Activated CD4-positive, alpha-beta T cell treated with anti-CD3 and anti-CD28 coated beads, Interleukin-10, Interleukin-2, amounts not matched to agents 100 ng/mL and 50 ng/mL, durations not matched to agents 16 hours and 8 hours (primary cell): Measurements from ENCODE around the gene KCNJ12.

Experiments used
- DNase-seq: peaks from one replicate; pipeline ENCODE4 v3.0.0-alpha.2; 2020

KCNJ12 gene

DNA sequence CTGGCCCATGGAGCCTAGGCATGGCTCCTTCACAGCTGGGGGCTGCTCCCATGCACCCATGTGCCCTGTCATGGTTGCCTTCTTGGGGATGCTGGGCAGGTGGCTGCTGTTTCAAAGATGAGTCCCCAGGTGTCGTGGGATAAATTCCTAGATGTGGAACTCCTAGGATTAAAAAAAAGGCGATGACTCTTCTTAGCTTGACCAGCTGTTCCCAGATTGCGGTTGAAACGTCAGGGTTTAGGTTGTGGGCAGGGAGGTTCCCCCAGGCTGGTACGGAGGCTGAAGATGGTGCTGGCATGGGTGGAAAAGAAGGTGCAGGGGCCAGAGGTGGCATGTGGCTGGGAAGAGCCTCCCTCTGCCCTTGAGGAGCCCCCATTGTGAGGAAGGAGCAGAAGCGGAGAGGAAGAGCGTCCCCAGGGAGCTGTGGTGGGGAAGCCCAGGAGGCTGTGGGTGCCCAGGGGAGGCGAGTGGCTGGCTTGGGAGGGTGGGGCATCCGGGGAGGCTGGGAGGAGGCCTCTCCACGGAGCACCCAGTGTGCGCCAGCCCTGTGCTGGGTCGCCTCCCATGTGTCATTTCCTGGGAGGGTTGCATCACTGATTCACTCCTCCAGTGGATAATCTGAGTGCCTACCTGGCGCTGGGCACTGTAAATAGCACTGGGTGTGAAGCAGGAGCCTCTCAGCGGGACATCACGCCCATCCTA is 7.5 kb upstream of the KCNJ12 start:
- peak; percentile 29 for DNase-seq

DNA sequence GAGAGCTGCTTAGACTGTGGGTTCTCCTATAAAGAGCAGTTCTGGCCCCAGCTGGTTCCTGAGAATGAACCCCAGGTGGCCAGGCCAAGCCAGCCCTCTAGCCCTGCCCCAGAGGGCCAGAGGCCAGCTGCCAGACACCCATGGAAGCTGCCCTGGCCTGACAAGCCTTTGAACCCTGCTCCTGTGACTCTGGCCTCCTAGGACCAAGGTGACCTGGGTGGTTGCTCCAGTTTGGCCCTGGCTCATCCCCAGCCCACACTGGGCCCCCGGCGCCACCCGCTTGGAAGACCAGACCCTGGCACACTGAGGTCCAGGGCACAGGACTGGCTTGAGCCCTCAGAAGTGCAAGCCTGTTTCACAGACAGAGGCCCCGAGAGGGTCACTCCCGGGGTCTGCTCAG is 6.8 kb upstream of the KCNJ12 start:
- no peak for DNase-seq

GRCh38 chr17:21370430-21370829 is 5.7 kb upstream of the KCNJ12 start:
- no peak for DNase-seq

- no peak for DNase-seq
Observed at GRCh38 chr17:21371511-21372081, 4.6 kb upstream of the KCNJ12 start.

DNA sequence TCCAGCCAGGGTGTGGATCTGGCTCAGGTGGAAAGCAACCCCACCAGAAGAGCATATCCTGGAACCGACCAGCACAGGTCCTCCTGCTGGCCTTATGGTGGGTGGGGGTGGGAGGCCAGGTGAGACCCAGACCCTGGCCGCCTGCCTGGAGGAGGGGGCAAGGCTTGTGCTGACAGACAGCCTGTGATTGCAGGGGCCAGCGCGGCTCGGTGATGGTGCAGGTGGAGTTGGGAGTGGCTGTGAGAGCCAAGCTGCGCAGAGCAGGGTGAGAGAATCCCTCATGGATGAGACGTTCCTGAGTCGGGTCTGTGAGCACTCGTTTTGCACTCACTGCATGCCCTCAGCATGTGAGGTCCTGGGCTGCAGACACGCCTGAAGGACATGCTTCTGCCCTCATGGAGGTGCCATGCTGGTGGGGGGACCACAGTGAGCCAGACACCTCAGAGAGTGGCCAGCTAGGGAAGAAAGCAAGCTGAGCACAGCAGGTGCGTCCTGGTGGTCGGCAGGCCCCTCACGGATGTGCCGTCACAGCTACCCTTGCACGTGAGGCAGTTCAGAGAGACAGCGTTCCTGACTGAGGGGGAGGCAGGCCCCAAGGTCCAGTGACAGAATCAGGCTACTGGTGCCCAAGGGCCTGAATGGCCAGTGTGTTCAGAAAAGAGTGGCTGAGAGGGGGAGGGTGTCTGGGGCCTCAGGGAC is 3.8 kb upstream of the KCNJ12 start:
- DNase-seq = no peak

DNA sequence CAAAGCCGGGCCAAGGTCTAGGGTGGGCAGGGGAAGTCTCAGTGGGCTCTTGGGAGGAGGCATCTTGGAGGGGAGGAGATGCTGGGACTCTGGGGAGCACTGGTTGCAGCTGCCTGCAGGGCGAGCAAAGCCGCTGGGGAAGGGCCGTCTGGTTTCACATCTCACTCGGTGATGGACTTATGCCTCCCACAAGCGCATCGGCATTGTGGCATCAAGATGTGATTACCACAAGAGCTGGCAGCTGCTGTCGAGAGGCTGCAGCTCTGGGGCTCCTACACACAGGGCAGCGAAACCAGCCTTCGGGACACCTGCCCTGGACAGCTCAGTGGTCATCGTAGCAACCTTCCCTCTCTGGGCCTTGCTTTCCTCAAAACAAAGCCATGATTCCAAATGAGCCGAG is 3.1 kb upstream of the KCNJ12 start:
- no peak for DNase-seq

DNA sequence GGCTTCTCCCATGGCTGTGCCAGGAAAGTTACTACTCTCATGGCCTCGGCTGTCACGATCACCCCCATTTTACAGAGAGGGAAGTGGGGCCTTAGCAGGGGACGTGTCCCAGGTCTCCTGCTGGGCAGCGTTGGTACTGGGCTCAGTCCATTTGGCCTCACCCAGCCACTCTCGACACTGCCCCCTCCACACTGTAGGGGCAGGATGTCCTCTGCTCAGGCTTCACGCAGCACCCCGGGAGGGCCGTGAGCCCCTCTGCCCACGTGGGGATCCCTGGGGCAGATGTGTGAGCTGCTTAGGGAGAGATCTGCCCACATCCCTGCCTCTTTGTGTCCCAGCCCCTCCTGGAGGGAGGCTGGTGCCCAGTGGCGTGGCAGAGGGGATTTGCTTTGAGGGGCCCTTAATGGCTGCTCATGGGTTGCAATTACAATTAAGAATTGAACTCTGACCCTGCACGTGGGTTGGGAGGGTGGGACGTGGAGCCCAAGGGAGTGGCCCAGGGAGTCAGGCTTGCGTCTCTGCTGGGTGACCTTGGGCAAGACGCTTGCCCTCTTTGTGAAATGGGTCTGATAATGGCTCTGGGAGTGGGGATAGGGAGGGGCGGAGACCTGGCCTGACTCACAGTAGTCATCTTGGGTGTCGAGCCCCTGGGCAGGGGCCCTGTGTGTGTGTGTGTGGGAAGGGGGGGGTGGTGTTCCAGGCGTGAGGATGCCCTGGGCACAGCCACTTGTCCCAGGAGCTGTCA is 2.3 kb upstream of the KCNJ12 start:
- no peak for DNase-seq

DNA sequence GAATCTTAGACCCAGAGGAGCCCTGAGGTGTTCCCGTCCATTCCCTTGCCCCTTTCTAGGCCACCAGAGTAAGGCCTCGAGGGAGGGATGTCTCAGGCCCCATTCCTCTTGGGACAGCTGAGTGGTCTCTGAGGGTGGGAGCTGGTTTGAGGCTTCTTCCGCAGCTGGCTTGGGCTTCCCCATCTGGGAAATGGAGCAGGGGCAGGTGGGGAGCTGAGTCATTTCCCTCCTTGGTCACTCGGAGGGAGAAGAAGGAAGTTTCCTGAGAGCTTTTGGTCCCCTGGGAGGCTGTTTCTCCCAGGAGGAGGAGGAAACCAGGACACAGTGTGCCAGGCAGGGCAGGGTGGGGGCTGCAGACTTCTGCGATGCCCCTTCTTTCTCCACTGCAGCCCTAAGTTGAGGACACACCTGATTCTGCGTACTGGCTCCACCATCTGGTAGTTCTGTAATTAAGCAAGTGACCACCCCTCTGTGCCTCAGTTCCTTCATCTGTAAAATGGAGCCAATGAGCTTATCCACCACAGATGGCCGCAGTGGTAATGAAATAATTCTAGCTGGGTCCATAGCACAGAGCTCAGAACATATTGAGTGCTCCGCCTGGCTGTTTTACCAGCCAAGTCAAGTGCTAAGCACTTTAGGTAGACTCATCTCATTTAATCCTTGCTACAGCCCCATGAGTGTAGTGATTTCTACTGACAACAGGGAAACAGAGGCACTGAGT is 1.6 kb upstream of the KCNJ12 start:
- DNase-seq = no peak

DNA sequence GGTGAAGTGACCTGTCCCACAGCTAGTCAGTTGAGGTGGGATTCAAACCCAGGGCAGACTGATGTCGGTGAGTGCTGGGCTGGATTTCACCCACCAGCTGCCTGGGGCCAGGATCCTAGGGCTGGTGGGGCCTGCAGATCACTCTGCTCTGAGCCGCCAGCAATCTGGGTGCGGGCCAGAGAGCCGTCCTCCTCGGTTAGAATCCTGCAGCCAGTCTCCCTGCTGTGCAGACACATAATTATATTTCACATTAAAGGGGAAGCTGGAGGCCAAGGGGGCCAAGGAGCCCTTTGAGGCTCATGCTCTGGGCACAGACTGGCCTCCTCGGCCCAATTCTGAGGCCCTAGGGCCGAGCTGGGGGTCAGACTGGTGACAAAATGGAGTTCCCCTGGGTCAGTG is 996 bp upstream of the KCNJ12 start:
- DNase-seq = no peak

DNA sequence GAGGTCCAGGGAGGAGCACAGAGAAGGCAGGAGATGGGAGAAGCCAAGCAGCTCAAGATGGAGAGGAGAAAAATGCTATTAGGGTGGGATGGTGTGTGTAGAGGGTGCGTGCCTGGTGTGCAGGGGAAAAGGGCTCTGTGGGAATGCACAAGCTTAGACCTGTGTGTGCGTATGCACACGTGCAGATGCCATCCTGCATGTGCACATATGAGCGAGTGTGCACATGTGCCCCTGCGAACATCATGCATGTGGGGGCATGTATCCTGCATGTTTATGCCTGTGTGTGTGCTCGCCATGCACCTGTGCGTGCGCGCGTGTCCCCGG is 438 bp upstream of the KCNJ12 start:
- no peak for DNase-seq

DNA sequence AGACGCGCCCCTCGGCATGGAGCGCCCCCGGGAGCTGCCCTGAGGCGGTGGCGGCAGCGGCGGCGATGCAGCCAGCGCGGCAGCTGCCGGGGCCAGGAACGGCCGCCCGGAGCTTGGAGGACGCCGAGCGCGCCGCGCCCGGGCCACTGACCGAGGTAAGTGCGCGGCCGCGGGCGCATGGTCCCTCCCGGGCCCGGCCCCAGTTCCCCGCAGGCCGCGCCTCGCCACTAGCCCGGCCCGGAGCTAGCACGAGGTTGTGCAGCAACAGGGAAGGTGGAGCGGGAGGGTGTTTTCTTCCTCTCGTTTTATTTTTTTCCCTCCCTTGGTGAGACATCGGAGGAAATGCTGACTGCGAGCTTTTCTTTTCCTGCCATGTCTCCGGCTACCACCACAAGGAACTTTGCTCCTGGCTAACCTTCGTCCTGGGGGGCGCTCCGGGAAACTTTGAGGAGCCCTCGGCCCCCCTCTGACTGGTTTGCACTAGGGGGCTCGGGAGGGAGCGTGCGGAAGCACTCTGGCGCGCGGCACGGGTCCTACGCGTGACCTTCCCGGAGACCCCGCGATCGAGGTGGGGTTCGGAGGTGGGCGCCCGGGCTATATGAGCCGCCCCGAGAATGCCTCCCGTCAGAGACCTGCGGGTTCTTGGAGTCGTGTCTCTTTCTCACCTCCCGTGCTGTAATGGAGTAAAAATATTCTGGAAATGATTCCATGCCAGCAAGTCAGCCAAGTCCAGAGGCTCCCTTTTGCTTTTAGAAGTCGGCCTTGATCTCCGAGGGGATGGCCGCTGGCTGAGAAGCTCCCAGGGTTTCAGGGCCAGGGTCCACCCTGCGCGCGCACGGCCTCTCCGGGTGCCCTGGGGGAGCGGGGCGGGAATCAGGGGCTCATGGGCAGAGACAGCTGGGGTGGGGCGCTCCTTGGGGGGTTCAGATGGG is 868 bp downstream of the KCNJ12 start:
- DNase-seq = no peak

DNA sequence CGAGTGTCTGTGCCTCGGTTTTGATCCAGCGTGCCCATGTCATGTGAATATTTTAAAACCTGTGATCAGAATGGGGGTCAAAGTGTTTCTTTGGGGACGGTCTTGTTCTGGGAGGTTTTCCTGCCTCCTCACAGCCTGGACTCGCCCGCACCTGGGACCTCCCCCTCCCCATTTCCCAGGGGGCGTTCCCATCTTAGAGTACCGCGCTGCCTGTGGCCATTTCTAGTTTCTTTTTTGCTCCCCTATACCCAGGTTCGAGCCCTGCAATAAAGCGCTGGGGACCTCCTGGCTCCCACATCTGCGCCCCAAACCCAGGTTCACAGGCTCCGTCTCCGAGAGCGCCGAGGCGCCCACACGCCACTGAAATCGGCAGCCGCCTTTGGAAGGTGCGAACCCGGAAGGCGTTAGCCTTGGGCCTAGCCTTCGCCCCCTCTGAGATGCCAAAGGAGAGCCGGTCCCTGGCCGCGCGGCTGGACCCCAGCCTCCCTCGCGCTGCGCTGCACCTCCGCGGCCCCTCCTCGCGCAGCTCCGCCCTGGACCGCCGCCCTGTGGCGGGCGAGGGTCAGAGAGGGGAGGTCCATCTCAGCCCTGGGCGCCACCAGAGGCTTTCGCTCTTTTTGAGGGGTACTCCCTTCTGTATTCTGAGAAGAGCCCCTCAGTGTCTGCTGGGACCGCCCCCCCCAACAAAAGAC is 1.7 kb downstream of the KCNJ12 start:
- DNase-seq = no peak

DNA sequence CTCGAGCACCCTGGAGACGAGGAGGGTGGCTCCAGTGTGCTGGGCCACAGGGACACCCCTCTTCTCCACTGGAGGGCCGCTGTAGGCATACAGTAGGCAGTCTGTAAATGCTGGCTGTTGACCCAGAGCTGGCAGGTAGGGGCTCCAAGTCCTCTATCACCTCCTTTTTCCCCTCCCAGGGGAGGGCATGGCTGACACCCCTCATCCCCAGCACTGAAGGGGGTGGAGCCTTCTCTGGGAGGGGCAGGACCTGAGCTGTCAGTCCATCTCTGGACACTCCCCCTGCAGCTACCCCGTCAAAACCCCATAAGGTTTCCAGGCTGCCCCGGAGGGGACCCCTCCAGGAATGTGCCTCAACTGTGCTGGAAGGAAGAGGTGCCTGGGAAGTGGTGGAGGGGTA is 2.4 kb downstream of the KCNJ12 start:
- no peak for DNase-seq

DNA sequence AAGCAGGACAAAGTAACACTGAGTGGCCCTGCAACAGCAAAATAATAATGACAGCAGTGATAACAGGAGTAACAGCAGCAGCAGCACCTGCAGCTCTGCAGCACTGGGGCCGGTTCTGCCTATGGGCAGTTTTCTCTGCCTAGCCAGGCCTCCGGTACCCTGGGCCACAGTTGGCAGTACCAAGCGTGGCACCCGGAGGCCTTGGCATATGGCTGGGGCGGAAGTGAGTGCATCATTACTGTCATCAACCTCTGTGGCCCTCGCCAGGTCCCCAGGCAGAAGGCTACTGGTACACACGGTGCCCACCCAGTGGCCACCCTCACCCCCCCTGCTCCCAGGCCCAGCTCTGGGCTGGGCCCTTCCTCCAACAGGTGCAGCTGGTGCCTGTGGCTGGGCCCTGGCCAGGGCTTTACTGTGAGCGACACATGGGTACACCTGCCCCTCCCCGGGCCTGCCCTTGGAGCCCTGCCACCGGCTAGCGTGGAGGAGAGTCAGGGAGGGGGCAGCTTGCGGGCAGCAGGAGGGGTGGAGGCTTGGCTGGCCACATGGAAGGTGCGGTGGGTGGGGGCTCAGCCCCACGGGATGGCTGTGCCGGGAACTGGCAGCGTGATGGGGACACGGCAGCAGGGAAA is 3.0 kb downstream of the KCNJ12 start:
- DNase-seq = no peak

GRCh38 chr17:21380659-21381058 is 4.5 kb downstream of the KCNJ12 start:
- DNase-seq = no peak

GRCh38 chr17:21381076-21381706 is 5.0 kb downstream of the KCNJ12 start:
- DNase-seq = no peak

GRCh38 chr17:21382560-21383495 is 6.7 kb downstream of the KCNJ12 start:
- no peak for DNase-seq

GRCh38 chr17:21385281-21385845 is 9.2 kb downstream of the KCNJ12 start:
- no peak for DNase-seq

DNA sequence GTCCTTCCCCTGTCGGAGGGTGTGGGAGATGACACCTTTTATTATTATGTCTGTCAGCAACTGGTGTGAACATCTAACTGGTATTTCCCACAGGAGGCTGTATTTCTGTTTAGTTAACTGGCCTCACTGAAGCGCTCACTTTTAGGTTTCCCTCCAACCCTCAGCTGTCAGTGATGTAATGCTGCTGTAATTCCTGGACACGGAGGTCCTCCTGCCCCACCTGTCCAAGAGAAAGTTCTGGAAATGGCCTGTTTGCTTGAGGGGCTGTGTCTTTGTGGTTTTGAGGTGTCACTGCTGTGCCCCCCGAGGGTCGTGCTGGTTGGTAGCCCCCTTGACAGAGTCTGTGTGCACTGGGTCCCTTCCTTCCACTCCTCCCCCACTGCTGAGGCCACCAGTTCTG is 11.5 kb downstream of the KCNJ12 start:
- no peak for DNase-seq
